NCI-H2227 treated with DMSO at 0.1 percent for 48 hours (cell line): ENCODE data around the gene ZNF772.
"Not testable (repeated sequence)": the region's sequence is repeated elsewhere in the genome, so short reads cannot be mapped to it uniquely, and the experiment has no call there.

Experiments used
- DNase-seq: peaks from one replicate; lab custom pipeline; 2025; lab: John Stamatoyannopoulos, UW

The ZNF772 gene

GRCh38 chr19:57477191-57478008 lies at the start of gene ZNF772:
Gene ZNF772 (minus strand): TSS chr19:57477566. CDS start chr19:57477309, 257 bp downstream.
- peak; percentile 96 for DNase-seq

DNA sequence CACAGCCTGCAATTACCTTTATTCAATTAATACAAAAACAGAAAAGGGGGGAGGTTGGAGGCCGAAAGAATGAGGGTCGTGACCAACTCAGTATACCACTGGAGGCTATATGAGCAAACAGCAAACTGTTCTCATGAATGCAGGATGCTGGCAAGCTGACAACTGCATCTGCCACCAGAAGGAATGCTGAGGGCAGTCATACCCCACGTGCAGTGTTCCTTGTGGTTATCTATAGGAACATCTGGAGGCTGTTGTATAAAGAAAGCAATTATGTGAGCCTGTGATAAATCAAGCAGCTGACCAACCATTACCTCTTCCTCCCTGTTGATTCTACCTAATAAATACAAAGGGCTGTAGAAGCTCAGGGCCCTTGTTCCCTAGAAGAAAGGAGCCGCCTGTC lies 40.7 kb upstream of the ZNF772 start:
- DNase-seq = not testable (repeated sequence)

- no peak for DNase-seq
Observed at GRCh38 chr19:57515255-57515654, 37.9 kb upstream of the ZNF772 start.

DNA sequence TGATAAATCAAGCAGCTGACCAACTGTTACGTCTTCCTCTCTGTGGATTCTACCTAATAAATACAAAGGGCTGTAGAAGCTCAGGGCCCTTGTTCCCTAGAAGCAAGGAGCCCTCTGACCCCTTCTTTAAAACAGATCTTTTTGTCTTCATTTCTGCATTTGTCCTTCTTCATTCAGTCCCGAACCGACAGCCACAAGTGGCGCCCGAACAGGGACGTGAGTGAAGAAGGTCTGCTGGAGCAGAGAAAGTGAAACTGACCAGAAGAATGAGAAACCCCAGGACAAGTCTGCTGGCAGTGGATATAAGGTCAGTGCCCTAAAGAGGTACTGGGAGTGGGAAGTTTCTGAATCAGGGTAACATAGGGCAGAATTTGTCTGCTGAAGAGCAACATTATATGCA lies 35.5 kb upstream of the ZNF772 start:
- DNase-seq = peak; percentile 9

- no peak for DNase-seq
Observed at GRCh38 chr19:57511484-57511883, 34.1 kb upstream of the ZNF772 start.

DNA sequence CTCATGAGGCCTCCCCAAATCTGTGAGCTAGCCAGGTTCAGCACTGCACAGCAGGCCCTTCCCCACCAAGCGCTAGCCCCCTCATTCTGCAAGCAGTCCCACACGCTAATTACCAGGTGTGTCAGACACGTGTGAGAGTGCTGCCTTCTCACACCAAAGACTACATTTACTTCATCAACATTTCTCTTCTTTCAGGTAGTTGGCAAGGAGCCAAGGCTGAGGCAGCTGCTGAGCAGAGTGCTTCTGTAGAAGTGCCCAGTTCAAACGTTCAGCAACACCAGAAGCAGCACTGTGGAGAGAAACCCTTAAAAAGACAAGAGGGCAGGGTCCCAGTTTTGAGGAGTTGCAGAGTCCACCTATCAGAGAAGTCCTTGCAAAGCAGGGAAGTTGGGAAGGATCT lies 28.8 kb upstream of the ZNF772 start:
- no peak for DNase-seq

DNA sequence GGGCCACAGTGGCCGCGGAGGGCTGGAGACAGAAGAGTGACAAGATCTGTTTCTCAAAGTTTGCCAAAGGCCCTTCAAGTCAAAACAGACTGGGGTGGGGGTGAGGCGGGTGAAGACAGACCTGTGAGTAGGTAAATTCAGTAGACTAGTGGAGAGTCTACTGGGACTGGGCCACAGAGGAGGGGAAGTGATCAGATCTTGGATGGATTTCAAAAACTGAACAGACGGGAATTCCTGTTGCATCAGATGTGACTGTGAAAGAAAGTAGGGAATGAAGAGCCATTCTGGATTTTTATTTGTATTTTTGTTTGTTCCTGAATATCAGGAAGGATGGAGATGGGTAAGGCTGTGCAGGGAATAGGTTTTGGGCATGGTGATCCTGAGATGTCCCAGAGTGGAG lies 23.0 kb upstream of the ZNF772 start:
- not testable (repeated sequence) for DNase-seq

- peak; percentile 96 for DNase-seq
Observed at GRCh38 chr19:57499680-57500395, 22.5 kb upstream of the ZNF772 start, which contains the start of gene ZNF773. Gene ZNF773 (plus strand): TSS chr19:57499938. CDS start chr19:57500081, 143 bp downstream.

DNA sequence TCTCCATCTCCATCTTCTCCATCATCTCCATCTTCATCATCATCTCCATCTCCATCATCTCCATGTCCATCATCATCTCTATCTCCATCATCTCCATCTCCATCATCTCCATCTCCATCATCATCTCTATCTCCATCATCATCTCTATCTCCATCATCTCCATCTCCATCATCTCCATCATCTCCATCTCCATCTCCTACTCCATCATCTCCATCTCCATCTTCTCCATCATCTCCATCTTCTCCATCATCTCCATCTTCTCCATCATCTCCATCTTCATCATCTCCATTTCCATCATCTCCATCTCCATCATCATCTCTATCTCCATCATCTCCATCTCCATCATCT lies 21.9 kb upstream of the ZNF772 start:
- not testable (repeated sequence) for DNase-seq

DNA sequence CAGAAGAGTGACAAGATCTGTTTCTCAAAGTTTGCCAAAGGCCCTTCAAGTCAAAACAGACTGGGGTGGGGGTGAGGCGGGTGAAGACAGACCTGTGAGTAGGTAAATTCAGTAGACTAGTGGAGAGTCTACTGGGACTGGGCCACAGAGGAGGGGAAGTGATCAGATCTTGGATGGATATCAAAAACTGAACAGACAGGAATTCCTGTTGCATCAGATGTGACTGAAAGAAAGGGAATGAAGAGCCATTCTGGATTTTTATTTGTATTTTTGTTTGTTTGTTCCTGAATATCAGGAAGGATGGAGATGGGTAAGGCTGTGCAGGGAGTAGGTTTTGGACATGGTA lies 10.9 kb upstream of the ZNF772 start:
- not testable (repeated sequence) for DNase-seq

GRCh38 chr19:57487477-57488298 lies 10.3 kb upstream of the ZNF772 start, which contains the start of gene ZNF419:
Gene ZNF419 (plus strand): TSS chr19:57487750. CDS start chr19:57487951, 201 bp downstream.
- DNase-seq = peak; percentile 94

- DNase-seq = no peak
Observed at GRCh38 chr19:57473646-57474045, 3.7 kb downstream of the ZNF772 start.

DNA sequence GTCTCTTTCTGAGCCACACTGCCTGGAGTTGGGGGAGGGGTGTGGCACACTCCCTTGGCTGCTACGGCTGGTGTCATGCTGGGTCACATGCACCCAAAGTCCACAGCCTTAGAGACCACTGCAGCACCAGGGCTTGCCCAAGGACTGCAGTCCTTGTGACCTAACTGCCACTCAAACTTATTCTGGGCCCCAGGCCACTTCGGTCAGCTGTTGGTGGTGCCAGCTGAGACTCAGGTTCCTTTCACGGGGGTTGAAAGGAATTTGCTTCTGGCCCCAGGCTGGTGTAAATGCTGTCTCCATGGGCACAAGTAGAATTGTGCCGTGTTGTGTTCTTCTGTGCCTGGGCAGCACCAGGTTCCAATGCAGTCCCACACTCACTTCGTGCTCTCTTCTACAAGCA lies 10.9 kb downstream of the ZNF772 start:
- no peak for DNase-seq

- DNase-seq = no peak
Observed at GRCh38 chr19:57465680-57466381, 11.5 kb downstream of the ZNF772 start.

DNA sequence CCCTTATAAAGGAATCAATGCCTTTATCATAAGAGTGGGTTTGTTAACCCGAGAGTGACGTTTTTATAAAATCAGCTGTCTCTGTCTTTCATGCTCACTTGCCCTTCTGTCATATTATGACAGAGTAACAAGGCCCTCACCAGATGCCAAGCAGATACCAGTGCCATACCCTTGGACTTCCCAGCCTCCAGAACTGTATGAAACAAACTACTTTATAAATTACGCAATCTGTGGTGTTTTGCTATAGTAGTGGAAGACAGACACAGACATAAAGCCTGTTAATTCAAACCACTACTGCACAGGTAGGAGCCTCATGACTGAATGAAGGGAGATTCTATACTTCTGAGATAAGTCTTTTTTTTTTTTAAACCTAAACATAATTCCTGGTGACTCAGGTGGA lies 25.1 kb downstream of the ZNF772 start:
- DNase-seq = no peak

GRCh38 chr19:57443121-57443696 lies 34.2 kb downstream of the ZNF772 start:
- DNase-seq = no peak

- DNase-seq = no peak
Observed at GRCh38 chr19:57441979-57442752, 35.2 kb downstream of the ZNF772 start.

- no peak for DNase-seq
Observed at GRCh38 chr19:57438925-57439324, 38.4 kb downstream of the ZNF772 start.

DNA sequence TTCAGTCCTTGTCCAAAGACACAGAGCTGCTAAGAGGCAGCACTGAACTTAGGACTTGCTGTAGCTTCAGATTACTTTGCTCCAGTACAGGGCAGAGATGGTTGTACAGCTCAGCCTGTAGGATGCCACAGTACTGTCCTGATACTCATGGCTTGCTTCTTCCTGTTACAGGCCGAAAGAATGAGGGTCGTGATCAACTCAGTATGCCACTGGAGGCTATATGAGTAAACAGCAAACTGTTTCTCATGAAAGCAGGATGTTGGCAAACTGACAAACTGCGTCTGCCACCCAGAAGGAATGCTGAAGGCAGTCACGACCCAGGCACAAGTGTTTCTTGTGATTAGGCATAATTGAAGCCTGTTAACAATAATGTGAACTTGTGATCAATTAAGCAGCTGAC lies 39.4 kb downstream of the ZNF772 start:
- no peak for DNase-seq

DNA sequence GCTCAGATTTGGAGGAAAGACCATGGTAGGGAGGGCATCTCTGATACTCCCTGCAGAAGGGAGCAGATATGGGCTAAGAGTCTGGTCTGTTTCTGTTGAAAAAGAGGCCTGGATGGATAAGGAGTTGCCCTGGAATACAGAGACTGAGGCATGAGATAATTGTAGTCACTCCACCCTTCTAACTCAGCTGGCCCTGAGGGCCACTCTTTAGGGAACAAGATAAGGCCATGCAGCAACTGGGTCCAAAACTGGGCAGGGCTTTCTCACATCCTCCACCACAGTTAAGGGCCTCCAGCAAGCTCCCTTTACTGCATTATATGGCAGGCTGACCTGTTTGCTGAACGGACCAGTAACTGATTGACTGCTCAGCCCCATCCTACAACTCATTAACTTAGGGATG lies 40.9 kb downstream of the ZNF772 start:
- DNase-seq = no peak
